Mucosa of descending colon (tissue), 3 donors: ENCODE results near the gene EIF4G1. TPM values are rescaled to one million over a fixed set of nuclear protein-coding genes. Genes with fewer than 3 reads are reported as not detected.
A peak's percentile ranks its signal among the peaks of the same experiment; 100 is the strongest.

Experiments
- ATAC-seq: fragments of 200-7000 bp; cut with Tn5 transposase; one replicate; pipeline ENCODE4 v1.9.1; 2020; ENCODE audit warnings: mild to moderate bottlenecking, moderate library complexity
- DNase-seq, 3 donors: peaks; one replicate each; pipeline ENCODE4 v3.0.0-alpha.2; 2020
- H3K36me3 ChIP-seq: fragments of 200-600 bp; one replicate; pipeline ENCODE4 v1.8.0; 2021; ENCODE audit warnings: low read depth, mild to moderate bottlenecking
- H3K4me1 ChIP-seq: fragments of 200-600 bp; one replicate; pipeline ENCODE4 v1.8.0; 2021; ENCODE audit warnings: low read depth, mild to moderate bottlenecking
- H3K4me3 ChIP-seq: fragments of 200-600 bp; one replicate; pipeline ENCODE4 v1.8.0; 2021; ENCODE audit warnings: mild to moderate bottlenecking
- H3K9me3 ChIP-seq: fragments of 200-600 bp; one replicate; pipeline ENCODE4 v1.8.0; 2021; ENCODE audit warnings: mild to moderate bottlenecking
- intact Hi-C, 2 donors: fragments of 100-400 bp; cut with DNase I in 1 of 2; cut with micrococcal nuclease in 1 of 2; formaldehyde crosslinking; loops; one replicate each; pipeline versions ENCODE4 v1.11.0 to v1.11.1; 2022; cut with DNase I, micrococcal nuclease
- total RNA-seq, 3 donors: library from RNA; stranded (reverse); fragmentation: NEBNext Ultra II Directional in 2 of 3; extraction: Animal tissue kit (Norgen Biotek cat#: 25700) in 2 of 3; gene quantifications; one replicate each; pipeline versions ENCODE4 v1.2.1 to v1.2.4, GENCODE V29; 2021 to 2023
- TF ChIP-seq, protein P1 (sequence below): fragments of 200-600 bp; IDR thresholded peaks from one replicate; pipeline ENCODE4 v1.8.0; 2022; ENCODE audit warnings: antibody characterized with exemption, mild to moderate bottlenecking
- donor health status: DM: no; HTN: no; CAD: no; lungs with moderate emphysema.
- donor health status: DM: no; HTN: no; CAD: no.
- donor health status: DM: no; HTN: yes; CAD: no.

Gene EIF4G1
- total RNA-seq, 3 donors from 2014 or later: 256 to 305 (median 267) TPM

- no peak for ATAC-seq
- no peaks in the 10 kb centered on the region for H3K36me3 ChIP-seq
- no peak overlapping the region for H3K4me3 ChIP-seq
- no peak for DNase-seq
- intact Hi-C loops: no loop called here
- TF ChIP-seq, protein P1, sequence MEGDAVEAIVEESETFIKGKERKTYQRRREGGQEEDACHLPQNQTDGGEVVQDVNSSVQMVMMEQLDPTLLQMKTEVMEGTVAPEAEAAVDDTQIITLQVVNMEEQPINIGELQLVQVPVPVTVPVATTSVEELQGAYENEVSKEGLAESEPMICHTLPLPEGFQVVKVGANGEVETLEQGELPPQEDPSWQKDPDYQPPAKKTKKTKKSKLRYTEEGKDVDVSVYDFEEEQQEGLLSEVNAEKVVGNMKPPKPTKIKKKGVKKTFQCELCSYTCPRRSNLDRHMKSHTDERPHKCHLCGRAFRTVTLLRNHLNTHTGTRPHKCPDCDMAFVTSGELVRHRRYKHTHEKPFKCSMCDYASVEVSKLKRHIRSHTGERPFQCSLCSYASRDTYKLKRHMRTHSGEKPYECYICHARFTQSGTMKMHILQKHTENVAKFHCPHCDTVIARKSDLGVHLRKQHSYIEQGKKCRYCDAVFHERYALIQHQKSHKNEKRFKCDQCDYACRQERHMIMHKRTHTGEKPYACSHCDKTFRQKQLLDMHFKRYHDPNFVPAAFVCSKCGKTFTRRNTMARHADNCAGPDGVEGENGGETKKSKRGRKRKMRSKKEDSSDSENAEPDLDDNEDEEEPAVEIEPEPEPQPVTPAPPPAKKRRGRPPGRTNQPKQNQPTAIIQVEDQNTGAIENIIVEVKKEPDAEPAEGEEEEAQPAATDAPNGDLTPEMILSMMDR: no peak
- peaks cover 4% of the 10 kb centered on the region for H3K4me1 ChIP-seq
- no peaks in the 10 kb centered on the region for H3K9me3 ChIP-seq
These were observed 63.0 kb downstream of the EIF4G1 start for GRCh38 chr3:184377374-184377773.

DNA sequence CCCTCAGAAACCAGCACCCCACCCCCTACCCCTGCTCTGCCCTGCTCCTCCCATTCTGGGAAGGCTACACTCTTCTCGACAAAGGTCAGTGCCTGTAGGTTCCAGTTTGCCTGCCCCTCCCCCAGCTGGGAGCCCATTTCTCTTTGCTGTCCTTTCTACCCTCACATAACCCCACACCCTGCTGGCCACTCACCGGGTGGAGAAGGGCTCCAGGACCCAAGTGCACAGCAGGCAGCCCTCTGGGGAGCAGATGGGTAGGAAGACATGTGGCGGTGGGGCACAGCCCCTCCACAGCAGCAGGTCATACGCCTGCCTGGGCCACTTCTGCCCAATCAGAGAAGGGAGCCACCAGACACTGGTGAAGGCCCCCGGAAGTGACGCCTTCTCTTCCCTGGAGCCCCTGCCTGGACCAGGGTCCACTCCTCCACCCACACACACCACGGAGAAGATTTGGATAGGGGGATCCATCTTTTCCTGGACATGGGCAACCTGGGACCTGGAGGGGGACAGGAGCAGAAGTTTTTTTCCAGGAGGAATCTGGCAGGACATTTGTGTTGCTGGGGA is 63.6 kb downstream of the EIF4G1 start, which contains the start of gene THPO:
Gene THPO (minus strand): TSS at position 326 of the 564 bp plus-strand sequence. CDS start 1,948 bp downstream, outside the sequence.
- H3K4me3 ChIP-seq: no peak within 1 kb of the TSS
- DNase-seq (no peak), ATAC-seq (no peak)
- intact Hi-C loops: no loop called here
- no peaks in the 10 kb centered on the region for H3K9me3 ChIP-seq
- peaks cover 4% of the 10 kb centered on the region for H3K4me1 ChIP-seq
- TF ChIP-seq, protein P1: no peak
- H3K36me3 ChIP-seq: no peaks in the 10 kb centered on the region

DNA sequence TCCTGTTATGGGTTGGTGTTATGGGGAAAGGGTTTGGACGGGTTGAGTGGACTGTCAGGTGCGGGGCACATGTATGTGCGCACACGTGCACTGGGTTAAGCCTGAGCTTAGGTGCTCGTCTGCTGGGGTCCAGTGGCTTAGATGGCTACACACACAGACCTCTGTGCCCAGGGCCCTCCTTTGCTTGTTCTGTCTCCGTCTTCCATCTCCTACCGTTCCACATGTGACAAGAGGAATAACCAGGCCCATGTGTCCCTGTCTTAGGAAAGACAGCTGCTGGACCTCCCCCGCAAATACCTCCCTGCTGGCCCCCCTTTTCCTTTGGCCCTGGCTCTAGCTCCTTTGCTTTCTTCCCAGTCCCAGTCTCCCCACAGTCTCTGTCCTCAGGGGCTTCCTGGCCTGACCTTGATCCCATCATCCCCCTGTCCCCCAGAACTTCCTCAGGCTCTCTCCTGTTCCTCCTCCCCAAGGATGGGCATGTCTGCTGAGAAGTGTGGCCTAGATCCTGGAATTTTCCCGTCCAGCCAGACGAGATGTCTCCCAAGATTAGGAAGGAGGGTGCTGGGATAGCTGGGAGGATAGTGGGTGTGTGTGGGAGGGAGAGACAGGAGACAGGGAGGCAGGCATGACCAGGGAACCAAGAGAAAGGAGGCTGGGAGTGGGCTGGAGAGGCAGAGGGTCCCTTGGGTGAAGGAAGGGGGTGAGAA is 64.4 kb downstream of the EIF4G1 start:
- Histone ChIP-seq H3K9me3 (no peaks in the 10 kb centered on the region), H3K4me1 (peaks cover 4% of the 10 kb centered on the region), H3K36me3 (no peaks in the 10 kb centered on the region), H3K4me3 (no peak overlapping the region)
- intact Hi-C loops: no loop called here
- ATAC-seq (no peak), DNase-seq (no peak)
- TF ChIP-seq, protein P1: no peak

DNA sequence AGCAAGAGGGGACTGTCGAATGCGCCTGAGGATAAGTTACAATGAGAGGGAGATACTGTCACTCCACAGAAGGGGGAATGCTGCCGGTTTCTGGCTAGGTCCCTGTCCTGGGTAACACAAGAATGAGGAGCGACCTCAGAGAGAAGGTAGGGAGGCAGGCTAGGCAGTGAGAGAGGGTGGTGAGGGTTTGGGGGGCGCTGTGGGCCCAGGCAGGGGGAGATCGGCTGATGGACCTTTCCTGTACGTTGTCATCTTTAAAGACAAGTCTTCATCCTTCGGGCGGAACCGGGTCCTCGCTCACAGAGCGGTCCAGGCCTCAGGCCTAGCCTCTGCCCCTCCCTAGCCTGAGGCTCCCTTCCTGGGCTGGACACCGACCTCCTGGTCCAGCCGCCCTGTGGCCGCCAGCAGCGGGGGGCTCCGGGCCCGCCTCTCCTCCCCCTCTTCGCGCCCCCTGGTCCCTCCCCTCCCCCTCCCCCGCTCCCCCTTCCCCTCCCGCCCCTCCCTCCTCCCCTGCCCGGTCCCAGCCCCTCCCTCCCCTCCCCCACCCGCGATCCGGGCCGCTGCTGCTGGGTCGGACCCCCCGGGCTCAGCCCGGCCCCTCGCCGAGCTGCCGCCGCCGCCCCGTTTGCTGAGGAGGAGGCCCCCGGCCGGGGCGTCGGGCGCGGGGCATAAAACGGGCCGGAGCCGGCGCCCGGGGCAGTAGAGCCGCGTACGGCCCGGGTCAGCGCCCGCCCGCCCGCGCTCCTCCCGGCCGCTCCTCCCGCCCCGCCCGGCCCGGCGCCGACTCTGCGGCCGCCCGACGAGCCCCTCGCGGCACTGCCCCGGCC is 65.2 kb downstream of the EIF4G1 start, which contains the start of gene CHRD:
Gene CHRD (plus strand): TSS at position 697 of the 827 bp plus-strand sequence. CDS start 265 bp downstream, outside the sequence.
- intact Hi-C loops: no loop called here
- H3K4me3 ChIP-seq: no peak within 1 kb of the TSS
- peaks cover 4% of the 10 kb centered on the region for H3K4me1 ChIP-seq
- no peak for DNase-seq
- H3K36me3 ChIP-seq: no peaks in the 10 kb centered on the region
- no peaks in the 10 kb centered on the region for H3K9me3 ChIP-seq
- ATAC-seq: no peak
- TF ChIP-seq, protein P1: no peak

- intact Hi-C loops: no loop called here
- TF ChIP-seq, protein P1: no peak
- peak; percentile 54 to 71 (median 69) for DNase-seq
- peak; percentile 64 for ATAC-seq
- H3K4me3 ChIP-seq: no peak overlapping the region
- peaks cover 4% of the 10 kb centered on the region for H3K4me1 ChIP-seq
- no peaks in the 10 kb centered on the region for H3K9me3 ChIP-seq
- H3K36me3 ChIP-seq: no peaks in the 10 kb centered on the region
These were observed 65.8 kb downstream of the EIF4G1 start for GRCh38 chr3:184380185-184380626.
